Thyroid gland (tissue), 4 donors: ENCODE data around the gene SBDS.

Experiments used
- POLR2A ChIP-seq, 2 donors: fragments of 450-650 bp; IDR thresholded peaks; one replicate each; pipeline ENCODE4 v1.6.1; 2017; ENCODE audit warnings: antibody characterized with exemption in 2 of 2, mild to moderate bottlenecking in 2 of 2, moderate library complexity in 1 of 2
- TF ChIP-seq, protein P1 (sequence below), 6 experiments: fragments of 200-600 bp in 3 of 6; fragments of 450-650 bp in 3 of 6; sonication (generic) in 3 of 6; IDR thresholded peaks; one replicate each; pipeline ENCODE4 v1.5.1; 2016 to 2019; ENCODE audit warnings: antibody characterized with exemption in 6 of 6, mild to moderate bottlenecking in 2 of 6, inconsistent platforms in 1 of 6, moderate library complexity in 1 of 6

- TF ChIP-seq, protein P1, sequence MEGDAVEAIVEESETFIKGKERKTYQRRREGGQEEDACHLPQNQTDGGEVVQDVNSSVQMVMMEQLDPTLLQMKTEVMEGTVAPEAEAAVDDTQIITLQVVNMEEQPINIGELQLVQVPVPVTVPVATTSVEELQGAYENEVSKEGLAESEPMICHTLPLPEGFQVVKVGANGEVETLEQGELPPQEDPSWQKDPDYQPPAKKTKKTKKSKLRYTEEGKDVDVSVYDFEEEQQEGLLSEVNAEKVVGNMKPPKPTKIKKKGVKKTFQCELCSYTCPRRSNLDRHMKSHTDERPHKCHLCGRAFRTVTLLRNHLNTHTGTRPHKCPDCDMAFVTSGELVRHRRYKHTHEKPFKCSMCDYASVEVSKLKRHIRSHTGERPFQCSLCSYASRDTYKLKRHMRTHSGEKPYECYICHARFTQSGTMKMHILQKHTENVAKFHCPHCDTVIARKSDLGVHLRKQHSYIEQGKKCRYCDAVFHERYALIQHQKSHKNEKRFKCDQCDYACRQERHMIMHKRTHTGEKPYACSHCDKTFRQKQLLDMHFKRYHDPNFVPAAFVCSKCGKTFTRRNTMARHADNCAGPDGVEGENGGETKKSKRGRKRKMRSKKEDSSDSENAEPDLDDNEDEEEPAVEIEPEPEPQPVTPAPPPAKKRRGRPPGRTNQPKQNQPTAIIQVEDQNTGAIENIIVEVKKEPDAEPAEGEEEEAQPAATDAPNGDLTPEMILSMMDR (IDR thresholded peaks at IDR 0.05) = no peak
- TF ChIP-seq POLR2A (IDR thresholded peaks at IDR 0.05) = no peak
Observed at GRCh38 chr7:66964411-66964810, 31.0 kb downstream of the SBDS start.
